Right lobe of liver (tissue), 4 donors: ENCODE measurements around the gene NRXN3.

Experiments
- CTCF ChIP-seq, 4 donors: fragments of 200-600 bp in 3 of 4; fragments of 450-650 bp in 1 of 4; IDR thresholded peaks; one replicate each; pipeline versions ENCODE4 v1.5.1 to v1.8.0; 2016 to 2022; ENCODE audit warnings: antibody characterized with exemption in 4 of 4, mild to moderate bottlenecking in 2 of 4
- POLR2A ChIP-seq: fragments of 450-650 bp; IDR thresholded peaks from one replicate; pipeline ENCODE4 v1.6.1; 2017; ENCODE audit warnings: antibody characterized with exemption, mild to moderate bottlenecking
- donor health status: DM: no; HTN: no; CAD: no.
- donor health status: DM: no; HTN: no; CAD: no.
- donor health status: DM: no; HTN: yes; CAD: no.

- TF ChIP-seq CTCF (IDR thresholded peaks at IDR 0.05) (no peak), POLR2A (no peak)
Measured at GRCh38 chr14:78897443-78897842, 727.3 kb downstream of the NRXN3 start.
